ENCODE results near the gene GNB1L. TPM values are rescaled to one million over a fixed set of nuclear protein-coding genes. Genes with fewer than 3 reads are reported as not detected.

GNB1L gene
- total and polyA plus RNA-seq, 9 of the 15 experiments (the other 6 are each of a cell fraction or from before 2014, with no cell fraction given) = 0.56 to 50.5 (median 10.2) TPM

DNA sequence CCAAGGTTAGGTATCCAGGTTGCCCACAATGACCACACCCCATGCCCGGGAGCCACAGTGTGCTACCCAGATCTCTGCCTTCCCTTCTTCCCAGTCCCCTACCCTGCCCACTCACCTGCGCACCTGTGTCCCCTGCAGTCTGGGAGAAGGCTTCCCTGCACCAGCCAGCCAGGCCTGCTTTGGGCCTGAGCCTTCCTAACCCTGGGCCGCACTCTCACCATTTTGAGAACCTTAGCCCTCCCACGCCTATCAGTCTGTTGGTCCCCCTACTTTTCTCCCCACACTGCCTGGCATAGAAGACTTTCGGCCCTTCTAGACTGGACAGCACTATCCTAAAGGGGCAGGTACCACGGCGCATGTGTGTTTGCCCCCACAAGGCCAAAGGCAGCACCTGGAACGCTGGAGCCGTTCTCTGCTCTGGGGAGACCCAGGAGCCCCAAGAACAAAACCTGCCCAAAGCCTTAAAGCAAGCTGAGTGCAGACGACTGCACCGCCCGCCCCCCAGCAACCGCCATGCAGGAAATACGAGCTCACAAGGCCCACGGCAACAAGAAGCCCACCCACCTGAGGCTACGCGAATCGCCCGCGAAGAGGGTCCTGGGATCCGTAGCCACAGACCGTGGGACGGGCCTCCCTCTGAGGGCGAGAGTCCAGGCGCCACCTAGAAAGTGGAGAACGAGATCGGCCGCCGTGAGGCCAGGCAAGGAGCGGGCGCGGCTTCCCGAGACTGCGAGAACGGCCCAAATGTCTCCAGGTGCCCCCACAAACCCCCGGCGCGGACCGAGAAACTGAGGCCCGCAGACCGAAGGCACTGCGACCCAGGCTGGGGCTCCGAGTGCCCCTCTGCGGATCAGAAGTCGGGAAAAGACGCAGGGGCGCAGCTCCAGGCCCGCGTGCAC is 546 bp downstream of the GNB1L start (continued):
- TF ChIP-seq PTTG1 (tag; IDR thresholded peaks at IDR 0.05; ENCODE audit: low read depth) (no peak), ARID2 (IDR thresholded peaks at IDR 0.05) (no peak), ZNF583 (CRISPR knock-in tag; IDR thresholded peaks at IDR 0.05) (0 out of 2 replicates have a peak, but pooled peaks have one; percentile 7), RFX5 (IDR thresholded peaks at IDR 0.05; ENCODE audit: low read depth, low read length) (peak; percentile 54; the same call in 1 of the 2 replicates), NR2F6 (CRISPR knock-in tag; IDR thresholded peaks at IDR 0.05) (0 out of 2 replicates have a peak, but pooled peaks have one; percentile 11), ELF4 (CRISPR knock-in tag; IDR thresholded peaks at IDR 0.05) (peak; percentile 73), PHF8 (IDR thresholded peaks at IDR 0.05; ENCODE audit: borderline replicate concordance, low read length) (peak; percentile 74), ZNF124 (CRISPR knock-in tag; IDR thresholded peaks at IDR 0.05) (no peak), ZNF766 (CRISPR knock-in tag; conservative IDR thresholded peaks at IDR 0.05) (no peak), ETV6 (IDR thresholded peaks at IDR 0.05; ENCODE audit: borderline replicate concordance in 1 of 2, low read depth in 2 of 2, low read length in 1 of 2) (peak in 1 of 2 experiments; percentile 14; a peak in 1 of 4 replicates), ETV6 (CRISPR knock-in tag; IDR thresholded peaks at IDR 0.05; ENCODE audit: borderline replicate concordance) (no peak), ATF3 (IDR thresholded peaks at IDR 0.05) (no peak), ATF3 (CRISPR knock-in tag; conservative IDR thresholded peaks at IDR 0.05) (0 out of 2 replicates have a peak, but pooled peaks have one; percentile 77), TARDBP (IDR thresholded peaks at IDR 0.05) (no peak)
- TF ChIP-seq, protein P1, sequence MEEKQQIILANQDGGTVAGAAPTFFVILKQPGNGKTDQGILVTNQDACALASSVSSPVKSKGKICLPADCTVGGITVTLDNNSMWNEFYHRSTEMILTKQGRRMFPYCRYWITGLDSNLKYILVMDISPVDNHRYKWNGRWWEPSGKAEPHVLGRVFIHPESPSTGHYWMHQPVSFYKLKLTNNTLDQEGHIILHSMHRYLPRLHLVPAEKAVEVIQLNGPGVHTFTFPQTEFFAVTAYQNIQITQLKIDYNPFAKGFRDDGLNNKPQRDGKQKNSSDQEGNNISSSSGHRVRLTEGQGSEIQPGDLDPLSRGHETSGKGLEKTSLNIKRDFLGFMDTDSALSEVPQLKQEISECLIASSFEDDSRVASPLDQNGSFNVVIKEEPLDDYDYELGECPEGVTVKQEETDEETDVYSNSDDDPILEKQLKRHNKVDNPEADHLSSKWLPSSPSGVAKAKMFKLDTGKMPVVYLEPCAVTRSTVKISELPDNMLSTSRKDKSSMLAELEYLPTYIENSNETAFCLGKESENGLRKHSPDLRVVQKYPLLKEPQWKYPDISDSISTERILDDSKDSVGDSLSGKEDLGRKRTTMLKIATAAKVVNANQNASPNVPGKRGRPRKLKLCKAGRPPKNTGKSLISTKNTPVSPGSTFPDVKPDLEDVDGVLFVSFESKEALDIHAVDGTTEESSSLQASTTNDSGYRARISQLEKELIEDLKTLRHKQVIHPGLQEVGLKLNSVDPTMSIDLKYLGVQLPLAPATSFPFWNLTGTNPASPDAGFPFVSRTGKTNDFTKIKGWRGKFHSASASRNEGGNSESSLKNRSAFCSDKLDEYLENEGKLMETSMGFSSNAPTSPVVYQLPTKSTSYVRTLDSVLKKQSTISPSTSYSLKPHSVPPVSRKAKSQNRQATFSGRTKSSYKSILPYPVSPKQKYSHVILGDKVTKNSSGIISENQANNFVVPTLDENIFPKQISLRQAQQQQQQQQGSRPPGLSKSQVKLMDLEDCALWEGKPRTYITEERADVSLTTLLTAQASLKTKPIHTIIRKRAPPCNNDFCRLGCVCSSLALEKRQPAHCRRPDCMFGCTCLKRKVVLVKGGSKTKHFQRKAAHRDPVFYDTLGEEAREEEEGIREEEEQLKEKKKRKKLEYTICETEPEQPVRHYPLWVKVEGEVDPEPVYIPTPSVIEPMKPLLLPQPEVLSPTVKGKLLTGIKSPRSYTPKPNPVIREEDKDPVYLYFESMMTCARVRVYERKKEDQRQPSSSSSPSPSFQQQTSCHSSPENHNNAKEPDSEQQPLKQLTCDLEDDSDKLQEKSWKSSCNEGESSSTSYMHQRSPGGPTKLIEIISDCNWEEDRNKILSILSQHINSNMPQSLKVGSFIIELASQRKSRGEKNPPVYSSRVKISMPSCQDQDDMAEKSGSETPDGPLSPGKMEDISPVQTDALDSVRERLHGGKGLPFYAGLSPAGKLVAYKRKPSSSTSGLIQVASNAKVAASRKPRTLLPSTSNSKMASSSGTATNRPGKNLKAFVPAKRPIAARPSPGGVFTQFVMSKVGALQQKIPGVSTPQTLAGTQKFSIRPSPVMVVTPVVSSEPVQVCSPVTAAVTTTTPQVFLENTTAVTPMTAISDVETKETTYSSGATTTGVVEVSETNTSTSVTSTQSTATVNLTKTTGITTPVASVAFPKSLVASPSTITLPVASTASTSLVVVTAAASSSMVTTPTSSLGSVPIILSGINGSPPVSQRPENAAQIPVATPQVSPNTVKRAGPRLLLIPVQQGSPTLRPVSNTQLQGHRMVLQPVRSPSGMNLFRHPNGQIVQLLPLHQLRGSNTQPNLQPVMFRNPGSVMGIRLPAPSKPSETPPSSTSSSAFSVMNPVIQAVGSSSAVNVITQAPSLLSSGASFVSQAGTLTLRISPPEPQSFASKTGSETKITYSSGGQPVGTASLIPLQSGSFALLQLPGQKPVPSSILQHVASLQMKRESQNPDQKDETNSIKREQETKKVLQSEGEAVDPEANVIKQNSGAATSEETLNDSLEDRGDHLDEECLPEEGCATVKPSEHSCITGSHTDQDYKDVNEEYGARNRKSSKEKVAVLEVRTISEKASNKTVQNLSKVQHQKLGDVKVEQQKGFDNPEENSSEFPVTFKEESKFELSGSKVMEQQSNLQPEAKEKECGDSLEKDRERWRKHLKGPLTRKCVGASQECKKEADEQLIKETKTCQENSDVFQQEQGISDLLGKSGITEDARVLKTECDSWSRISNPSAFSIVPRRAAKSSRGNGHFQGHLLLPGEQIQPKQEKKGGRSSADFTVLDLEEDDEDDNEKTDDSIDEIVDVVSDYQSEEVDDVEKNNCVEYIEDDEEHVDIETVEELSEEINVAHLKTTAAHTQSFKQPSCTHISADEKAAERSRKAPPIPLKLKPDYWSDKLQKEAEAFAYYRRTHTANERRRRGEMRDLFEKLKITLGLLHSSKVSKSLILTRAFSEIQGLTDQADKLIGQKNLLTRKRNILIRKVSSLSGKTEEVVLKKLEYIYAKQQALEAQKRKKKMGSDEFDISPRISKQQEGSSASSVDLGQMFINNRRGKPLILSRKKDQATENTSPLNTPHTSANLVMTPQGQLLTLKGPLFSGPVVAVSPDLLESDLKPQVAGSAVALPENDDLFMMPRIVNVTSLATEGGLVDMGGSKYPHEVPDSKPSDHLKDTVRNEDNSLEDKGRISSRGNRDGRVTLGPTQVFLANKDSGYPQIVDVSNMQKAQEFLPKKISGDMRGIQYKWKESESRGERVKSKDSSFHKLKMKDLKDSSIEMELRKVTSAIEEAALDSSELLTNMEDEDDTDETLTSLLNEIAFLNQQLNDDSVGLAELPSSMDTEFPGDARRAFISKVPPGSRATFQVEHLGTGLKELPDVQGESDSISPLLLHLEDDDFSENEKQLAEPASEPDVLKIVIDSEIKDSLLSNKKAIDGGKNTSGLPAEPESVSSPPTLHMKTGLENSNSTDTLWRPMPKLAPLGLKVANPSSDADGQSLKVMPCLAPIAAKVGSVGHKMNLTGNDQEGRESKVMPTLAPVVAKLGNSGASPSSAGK (IDR thresholded peaks at IDR 0.05) = no peak
